DMS 273 (cell line): Measurements from ENCODE around the gene MYRIP.
"Not testable (repeated sequence)": the region's sequence is repeated elsewhere in the genome, so short reads cannot be mapped to it uniquely, and the experiment has no call there.

Experiments
- DNase-seq: peaks from one replicate; lab custom pipeline; 2025; ENCODE audit not compliant: unreplicated experiment; lab: John Stamatoyannopoulos, UW

MYRIP gene

DNA sequence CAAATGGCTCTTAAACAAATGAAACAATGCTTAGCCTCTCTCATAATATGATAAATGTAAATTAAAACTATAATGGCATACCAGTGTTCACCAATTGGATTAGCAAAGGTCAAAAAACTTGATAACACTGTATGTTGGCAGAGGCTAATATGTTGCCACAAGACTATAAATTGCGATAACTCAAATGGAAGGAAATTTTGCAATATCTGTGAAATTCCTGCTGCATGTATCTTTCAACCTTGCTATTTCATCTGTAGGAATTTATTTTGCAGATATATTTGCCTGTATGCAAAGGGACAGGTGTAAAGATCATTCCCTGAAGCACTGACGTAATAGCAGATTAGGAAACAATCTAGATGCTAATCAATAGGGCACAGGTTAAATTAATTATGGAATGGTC lies 308.7 kb downstream of the MYRIP start:
- no peak for DNase-seq

DNA sequence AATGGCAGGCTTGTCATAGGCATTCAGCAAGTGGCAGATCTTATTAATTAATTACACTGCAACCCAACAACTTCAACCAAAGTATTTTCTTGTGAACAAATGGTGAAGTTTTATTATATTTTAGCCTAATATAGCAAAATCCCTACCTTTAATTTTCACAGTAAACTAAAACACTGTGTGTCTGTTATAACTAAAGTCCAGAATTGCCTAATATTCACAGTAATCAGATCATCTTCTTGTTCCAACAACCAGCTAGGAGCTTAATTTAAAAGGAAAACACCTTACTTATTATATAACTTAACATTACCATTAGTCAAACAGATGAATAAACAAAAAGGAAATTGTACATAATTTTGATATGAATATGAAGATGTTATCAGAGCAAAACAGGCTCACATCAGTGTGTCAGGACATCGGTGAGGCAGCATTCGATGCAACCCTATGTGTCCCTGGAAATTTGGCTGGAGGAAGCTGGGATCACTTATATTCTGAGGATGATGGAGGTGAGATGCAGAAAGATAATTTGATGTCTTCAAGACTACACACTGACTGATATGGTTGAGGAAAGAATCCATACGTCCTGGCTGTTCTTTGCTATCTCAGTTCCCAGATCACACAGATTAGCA lies 310.8 kb downstream of the MYRIP start:
- DNase-seq: no peak

DNA sequence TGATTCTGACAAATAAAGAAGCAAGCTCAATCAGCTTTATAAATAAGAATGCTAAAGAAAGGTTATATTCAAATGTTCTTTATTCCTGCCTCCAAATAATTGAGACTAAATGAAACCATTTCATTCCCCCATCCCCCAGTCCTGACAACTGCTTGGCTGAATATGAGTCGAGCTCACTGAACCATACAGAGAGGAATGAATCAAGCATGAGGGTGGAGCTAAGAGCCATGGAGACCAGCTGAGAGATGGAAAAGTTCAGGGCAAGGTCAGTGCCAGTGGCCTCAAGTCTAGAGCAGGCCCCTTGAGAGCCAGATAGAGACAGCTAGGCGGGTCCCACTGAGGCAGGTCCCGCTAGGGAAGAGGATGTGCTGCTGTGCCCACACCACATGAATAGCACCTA lies 311.4 kb downstream of the MYRIP start:
- DNase-seq: peak; percentile 2

DNA sequence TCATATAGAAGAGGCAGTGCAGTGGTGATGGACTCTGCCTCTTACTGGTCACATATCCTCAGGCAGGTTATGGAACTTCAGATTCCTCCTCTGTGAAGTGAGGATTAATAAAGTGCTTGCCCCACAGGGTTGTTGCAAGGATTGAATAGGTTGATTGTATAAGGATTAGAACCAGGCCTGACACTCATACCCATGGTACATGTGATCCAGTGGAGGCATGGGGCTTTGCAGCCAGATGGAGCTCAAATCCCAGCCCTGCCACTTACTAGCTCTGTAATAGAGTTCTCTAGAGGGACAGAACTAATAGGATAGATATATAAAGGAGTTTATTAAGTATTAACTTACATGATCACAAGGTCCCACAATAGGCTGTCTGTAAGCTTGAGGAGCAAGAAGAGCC lies 315.5 kb downstream of the MYRIP start:
- no peak for DNase-seq

DNA sequence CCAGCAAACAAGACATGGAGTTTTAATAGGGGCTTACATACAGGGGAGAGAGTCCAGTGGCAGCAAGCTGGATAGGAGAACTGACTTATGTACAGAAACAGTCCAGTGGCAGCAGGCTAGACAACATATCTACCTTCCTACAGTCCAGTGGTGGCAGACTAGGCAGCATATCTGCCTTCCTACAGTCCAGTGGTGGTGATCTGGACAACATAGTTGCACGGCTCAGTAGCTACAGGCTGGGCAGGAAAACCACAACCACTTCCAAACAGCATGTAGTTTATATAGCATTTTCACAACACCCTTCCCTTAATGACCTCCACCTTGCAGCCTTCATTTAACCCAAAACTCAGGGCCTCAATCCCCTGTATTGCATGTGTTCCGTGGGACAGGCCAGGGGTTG lies 318.8 kb downstream of the MYRIP start:
- DNase-seq: no peak

DNA sequence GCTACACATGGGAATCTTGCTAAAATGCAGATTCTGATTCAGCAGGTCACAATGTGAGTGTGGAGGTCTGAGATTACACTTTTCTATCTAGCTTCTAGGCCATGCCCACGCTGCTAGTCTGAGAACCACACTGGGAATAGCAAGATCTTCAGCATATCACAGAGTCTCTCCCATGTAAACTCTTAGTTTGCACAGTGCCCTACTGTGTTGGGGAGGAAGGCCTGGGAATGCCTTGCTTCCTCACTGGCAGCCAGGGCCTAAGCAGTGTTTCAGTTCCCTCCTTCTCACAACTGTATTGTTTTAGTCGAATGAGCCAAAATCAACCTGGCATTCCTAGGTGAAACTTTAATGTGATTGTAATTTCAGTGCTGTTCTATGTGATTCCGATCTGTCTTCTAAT lies 320.1 kb downstream of the MYRIP start:
- DNase-seq: no peak

DNA sequence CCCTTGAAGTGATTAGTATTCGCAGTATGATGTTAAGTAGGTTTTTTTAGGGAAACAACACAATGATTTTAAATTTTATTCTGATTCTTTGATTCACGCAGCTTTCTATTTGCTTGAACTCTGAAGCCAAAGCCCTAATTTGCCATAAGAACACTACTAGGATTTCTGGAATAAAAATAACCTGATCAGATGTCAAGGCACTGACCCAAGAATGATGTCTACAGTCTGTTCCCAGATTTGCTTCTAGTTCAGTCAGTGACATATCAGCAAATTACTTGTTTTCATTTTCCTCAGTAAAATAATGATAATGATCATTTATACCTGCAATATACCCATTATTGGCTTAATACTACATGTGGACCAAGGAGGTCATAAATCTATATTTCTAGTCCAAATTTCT lies 320.6 kb downstream of the MYRIP start:
- no peak for DNase-seq

DNA sequence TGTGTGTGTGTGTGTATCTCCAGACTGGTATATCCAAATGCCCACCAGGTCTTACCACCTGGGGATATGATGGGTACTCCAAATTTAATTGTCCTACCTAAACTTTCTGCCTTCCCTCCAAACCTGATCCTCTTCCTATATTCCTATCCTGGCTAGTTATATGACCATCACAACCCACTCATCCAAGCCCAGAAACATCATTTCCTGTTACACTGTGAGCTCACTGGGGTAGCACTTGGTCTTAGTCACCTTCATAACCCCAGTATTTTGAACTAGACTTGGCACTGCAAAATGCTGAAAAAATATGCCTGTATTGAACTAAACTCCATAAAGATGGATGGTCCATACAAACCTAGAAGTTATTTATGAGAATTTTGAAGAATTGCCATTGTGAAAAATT lies 321.3 kb downstream of the MYRIP start:
- DNase-seq: no peak

DNA sequence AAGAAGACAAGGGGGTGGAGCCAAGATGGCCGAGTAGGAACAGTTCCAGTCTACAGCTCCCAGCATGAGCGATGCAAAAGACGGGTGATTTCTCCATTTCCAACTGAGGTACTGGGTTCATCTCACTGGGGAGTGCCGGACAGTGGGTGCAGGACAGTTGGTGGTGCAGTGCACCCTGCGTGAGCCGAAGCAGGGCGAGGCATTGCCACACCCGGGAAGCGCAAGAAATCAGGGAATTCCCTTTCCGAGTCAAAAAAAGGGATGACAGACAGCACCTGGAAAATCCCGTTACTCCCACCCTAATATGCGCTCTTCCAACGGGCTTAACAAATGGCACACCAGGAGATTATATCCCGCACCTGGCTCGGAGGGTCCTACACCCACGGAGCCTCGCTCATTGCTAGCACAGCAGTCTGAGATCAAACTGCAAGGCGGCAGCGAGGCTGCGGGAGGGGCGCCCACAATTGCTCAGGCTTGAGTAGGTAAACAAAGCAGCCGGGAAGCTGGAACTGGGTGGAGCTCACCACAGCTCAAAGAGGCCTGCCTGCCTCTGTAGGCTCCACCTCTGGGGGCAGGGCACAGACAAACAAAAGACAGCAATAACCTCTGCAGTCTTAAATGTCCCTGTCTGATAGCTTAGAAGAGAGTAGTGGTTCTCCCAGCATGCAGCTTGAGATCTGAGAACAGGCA lies 324.6 kb downstream of the MYRIP start:
- not testable (repeated sequence) for DNase-seq

DNA sequence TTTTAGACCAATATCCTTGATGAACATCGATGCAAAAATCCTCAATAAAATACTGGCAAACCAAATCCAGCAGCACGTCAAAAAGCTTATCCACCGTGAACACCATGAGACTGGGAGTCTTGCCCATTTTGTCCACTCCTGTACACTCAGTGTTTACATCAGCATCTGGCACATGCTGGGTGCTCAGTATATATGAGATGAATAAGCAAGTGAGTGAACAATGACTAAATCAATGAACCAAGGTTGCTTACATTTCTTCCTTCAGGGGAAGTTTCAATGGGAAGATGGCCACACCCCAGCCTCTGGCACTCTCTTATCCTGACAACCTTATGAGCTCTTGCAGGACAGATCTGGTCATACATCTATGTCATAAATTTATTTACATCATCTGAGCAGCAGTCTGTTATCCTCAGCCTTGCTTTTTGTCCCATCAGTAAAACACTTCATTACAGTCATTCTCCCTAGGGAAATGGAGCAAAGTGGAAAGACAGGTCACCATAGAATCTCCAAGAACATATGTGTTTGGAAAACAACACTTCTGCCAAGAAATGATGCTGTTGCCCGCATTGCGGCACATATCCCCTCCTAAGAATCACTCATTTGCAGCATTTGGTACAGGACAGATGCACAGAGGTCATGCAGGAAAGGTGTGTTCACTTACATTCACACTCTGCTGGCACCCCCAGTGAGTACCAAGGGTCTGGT lies 328.3 kb downstream of the MYRIP start:
- DNase-seq: peak; percentile 1

DNA sequence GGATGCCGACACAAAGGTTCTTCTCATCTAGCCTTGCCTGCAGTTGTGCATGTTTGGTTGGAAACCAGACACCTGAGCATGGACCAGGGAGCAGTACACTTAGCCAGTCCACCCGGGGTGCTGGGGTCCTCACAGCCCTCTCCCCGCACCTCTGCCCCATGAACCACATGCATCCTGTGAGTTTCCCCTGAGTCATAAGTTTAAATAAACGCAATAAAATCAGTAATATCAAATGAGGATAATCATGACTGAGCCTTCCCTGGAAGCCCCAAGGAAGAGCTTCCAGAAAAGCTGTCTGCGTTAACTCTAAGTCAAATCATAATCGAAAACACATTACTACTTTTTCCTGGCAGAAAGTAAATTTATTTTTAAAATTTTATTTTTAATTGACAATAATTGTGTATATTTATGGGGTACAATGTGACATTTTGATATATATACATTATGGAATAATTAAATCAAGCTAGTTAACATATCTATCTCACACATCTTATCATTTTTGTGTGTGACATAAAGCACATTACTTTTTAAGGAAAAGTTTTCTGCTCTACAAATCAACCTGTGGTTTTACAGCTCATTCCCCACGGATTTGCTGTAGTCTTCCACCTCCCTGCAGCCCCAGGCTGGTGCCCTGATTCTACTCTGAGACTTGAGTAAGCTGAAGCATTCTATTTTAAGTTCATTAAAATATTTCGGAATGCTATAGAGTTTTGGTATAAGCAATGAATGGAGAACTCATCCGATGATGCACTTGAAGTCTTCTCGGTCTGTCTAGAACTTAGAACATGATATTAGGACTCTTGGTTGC lies 334.1 kb downstream of the MYRIP start:
- no peak for DNase-seq

DNA sequence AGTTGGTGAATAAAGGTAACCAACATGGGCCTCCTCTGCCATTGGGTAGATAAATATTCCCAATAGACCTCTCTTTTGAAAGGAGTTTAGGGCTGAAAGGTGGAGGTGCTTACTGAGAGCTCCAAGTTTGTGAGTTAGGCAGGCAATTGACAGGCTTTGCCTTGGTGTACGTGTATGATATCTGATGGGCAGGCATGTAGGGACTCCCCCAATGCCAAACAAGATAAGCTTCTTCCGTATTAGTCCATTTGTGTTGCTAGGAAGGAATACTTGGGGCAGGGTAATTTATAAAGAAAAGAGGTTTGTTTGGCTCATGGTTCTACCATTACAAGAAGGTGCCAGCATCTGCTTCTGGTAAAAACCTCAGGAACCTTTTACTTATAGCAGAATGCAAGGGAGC lies 339.4 kb downstream of the MYRIP start:
- no peak for DNase-seq

DNA sequence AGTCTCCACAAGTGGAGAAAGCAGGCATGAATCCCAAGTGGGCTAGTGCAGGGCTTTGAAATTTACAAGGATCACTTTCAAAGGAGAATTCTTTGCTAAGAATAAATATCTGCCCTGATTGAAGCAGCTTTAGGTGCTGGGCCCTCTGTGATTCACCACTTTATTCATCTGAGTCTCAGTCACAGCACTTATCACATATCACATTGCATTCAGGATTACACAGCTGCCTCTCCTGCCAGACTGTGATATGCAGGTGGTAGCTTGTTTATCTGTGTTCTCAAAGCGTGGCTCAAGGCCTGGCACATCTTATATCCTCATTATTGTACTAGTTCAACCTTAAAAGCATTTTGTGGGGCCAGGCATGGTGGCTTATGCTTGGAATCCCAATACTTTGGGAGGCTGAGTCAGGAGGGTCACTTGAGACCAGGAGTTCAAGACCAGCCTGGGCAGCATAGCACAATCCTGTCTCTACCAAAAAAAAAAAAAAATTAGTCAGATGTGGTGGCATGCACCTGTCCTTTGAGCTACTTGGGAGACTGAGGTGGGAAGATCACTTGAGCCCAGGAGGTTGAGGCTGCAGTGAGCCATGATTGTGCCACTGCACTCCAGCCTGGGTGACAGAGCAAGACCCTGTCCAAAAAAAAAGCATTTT lies 343.2 kb downstream of the MYRIP start:
- peak; percentile 10 for DNase-seq

DNA sequence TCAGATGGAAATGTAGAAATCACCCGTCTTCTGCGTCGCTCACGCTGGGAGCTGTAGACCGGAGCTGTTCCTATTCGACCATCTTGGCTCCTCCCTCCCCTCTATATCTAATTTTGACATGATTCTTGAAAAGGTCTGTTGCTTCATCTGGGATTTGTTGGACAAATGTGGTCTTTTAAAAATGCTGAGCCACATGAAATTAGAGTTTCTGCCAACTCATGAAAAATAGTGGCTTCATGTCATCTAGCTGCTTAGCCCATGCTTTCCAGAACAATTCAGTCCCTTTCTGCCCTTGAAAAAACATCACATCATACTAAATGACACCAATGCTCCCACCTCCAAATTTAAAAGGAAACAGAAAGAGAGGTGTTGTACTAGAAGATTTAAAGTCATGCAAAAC lies 351.5 kb downstream of the MYRIP start:
- DNase-seq: no peak

DNA sequence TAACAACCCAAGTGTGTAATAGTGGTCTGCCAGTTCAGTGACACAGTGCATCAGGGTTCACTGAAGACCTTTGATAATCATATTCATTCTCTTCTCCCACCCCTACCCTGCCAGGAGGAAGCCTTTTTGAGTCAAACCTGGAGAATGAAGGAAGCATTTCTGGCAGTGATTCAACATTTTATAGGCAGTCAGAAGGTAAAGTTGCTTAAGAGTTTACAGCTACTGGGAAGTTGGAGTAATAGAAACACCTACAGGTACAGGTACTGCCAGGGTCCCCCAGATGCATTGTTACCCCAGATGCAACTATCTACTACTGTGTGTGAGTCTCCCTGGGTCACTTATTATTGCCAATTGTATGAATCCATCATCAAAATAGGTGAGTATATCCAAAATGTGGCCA lies 353.2 kb downstream of the MYRIP start:
- no peak for DNase-seq

DNA sequence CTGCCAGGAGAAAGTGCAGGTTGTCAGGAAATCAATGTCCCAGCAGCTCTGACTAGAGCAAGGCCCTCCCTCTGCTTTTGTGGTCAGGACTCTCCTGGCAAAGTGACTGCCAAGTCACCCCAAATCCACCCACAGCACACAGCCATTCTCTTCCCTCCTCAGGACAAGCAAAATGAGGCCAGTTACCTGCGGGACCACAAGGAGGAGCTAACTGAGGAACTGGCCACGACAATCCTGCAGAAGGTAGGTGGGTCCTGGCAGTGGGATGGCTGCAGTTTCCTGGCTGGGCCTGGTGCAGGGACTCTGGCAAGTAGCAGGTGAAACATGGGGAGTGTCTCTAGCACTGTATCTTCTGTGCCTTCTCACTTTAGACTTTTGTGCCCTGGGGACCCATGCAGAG lies 357.6 kb downstream of the MYRIP start:
- DNase-seq: no peak

DNA sequence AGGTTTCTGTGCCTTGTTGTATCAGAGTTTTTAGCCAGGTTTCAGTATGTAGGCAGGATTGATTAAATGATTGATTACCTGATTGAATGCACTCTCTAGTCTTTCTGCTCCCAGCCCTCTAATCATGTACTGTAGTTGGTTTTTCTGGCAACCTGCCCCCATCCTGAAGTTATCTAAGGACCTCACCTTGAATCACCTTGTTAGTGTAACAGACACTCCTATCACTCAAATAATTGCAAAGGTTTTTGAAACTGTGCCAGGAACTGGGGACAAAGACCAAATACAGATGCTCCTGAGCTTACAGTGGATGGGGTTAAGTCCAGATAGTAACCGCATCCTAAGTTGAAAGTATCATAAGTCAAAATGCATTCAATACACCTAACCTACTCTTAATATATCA lies 358.5 kb downstream of the MYRIP start:
- DNase-seq: no peak

DNA sequence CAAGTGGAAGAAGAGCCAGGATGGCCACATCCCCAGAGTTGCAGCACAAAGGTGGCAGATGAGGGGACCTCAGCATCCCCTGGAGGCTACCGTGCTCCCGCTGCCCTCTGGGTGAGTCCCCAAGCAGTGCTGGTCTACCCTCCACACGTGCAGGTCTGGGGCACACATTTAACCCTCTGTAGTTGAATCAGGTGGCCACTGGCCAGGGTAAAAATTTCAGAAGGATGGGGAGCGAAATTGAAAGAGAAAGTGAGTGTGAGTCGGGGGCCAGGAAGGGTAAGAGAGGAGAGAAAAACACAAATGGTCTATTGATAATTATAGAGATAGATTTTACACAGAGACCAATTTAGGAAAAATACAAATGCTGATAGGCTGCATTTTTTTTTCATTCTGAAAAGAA lies 360.6 kb downstream of the MYRIP start:
- no peak for DNase-seq

DNA sequence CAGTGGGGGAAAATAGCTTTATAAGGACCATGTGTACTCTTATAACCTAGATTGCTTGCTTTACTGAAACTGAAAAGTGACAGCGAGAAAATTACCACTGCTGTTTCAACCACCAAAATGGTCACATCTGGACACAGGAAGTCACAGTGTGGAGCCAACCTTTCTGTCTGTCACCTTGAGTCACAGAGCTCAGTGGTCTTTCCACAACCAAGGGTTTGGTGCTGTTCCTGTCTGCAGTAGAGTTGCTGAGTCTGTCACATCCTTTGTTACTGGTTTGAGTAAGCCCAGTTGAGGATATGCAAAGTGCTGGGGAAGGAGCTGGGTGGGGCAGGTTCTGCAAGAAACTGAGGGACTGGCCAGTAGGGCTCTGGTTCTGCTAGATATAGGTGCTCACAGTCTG lies 361.0 kb downstream of the MYRIP start:
- no peak for DNase-seq

DNA sequence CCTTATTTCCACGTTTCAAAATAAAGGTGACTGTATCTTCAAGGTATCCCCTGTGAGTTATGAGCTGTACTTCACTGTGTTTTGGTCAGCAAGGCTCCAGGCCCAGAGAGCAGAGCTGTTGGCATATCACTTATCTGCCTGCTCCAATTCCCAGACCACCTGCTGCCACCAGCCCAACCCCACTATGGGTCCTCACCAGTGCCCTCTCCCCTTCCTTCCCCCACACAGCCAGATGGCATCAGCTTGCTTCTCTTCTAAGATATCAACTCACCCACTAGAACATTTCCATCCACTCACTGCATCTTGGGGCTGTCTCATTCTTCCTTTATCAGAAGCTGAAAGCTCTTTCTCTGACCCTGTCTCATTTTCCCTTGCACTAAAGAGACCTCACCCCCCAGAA lies 363.2 kb downstream of the MYRIP start:
- peak; percentile 47 for DNase-seq

DNA sequence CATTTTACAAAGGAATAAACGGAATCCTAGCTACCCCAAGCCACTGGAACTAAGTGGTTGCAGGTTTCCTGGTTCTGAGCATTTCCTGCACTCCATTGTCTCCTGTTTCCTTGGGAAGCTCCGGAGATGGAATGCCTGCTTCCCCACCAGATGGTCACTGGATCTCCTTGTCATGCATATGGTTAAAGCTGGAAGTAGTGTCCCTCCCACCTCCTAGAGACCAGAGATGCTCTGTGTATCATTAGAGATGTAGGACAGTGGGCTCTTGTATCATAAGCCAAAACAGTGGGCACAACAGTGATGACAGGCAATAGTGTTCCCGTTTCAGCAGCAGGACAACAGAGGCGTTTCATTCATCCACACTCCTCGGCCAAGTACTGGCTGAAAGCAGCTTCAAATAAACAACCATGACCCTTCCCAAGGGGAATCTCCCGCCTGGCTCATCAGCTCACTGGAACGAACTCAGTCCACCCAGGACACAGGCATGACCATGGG lies 363.9 kb downstream of the MYRIP start:
- DNase-seq: peak; percentile 20
